GM21529 (cell line): Measurements from ENCODE around the gene HOXB5.
A peak's percentile ranks its signal among the peaks of the same experiment; 100 is the strongest.

Experiments used
- ATAC-seq: cut with Tn5 transposase; IDR thresholded peaks from one replicate; pipeline ENCODE4 v1.9.1; 2021; ENCODE audit not compliant: unreplicated experiment

The HOXB5 gene

GRCh38 chr17:48592057-48592514, 1.5 kb downstream of the HOXB5 start:
- no peak for ATAC-seq

- no peak for ATAC-seq
These were observed 2.1 kb downstream of the HOXB5 start for GRCh38 chr17:48591255-48592056.

GRCh38 chr17:48590607-48591161, 2.9 kb downstream of the HOXB5 start:
- ATAC-seq: no peak

GRCh38 chr17:48589831-48590606, 3.6 kb downstream of the HOXB5 start, which contains the start of gene HOXB3:
Gene HOXB3 (minus strand): TSS chr17:48590241. CDS start chr17:48552474, 37,767 bp downstream.
- ATAC-seq: no peak

DNA sequence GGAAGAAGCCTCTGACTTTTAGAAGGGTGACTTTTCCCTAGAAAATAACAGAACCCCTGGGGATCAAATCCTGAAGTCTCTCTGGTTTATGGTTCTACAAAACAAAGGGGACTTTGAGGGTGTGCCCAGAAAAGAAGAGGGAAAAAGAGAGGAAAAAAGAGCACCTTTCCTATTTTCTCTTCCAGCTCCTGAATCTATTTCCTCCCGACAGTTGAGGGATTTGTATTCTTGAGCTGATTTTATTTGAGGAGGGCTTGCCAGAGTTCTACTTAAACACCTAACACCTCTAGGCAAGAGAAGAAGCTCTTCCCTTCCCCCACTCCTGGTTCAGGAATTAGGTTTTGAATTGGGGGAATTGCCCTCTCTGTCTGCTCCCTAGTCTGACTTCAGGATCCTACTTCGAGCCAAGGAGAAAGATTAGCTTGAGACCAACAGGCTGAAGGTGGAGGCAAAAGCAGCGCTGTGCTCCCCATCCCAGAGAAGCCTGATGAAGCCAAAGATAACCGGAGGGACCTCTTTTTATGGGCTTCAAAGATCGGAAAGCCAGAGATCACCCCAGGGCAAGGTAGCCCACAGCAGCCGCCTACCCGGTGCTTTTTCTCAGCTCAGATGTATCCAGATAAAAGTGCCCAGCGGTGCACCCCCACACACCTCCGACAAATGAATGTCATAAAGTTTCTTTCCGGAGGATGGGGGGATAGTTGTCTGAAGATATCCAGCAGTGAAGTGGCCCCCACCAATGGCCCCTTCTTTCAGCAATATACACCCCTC, 4.3 kb downstream of the HOXB5 start:
- ATAC-seq: no peak

DNA sequence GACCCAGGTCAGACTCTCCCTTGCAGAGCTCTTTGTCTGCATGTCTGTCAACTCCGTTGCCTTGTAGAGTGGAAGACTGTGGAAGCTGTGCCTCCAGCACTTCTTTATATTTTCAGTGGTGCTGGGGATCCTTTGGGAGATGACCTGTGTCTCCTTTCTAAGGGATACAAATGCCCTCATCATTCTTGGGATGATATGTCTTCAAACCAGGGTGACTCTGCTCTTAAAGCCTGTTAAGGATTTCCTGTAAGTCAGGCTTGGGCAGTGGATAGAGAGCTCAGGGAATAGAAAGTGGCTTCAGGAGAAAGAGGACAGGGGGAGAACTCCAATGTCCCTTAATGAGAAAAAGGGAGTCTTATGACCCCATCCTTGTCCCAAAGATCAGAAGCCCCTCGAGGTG, 5.1 kb downstream of the HOXB5 start:
- ATAC-seq: no peak

DNA sequence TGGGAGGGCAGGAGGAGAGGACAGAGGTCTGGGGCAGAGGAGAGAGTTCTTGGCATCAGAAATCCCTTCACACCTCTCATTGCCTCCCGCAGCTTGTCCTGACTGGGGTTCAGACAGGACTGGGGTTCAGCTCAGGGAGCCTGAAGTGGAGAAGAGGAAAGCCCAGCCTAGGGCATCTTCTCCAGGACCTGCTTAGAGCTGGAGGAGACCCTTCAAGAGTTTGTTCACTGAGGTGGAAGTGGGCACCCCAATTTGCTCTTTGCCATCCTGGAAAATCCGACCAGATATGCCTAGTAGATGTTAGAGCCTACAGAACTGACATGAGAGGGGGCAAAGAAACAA, 5.5 kb downstream of the HOXB5 start:
- ATAC-seq: no peak

GRCh38 chr17:48587276-48588073, 6.1 kb downstream of the HOXB5 start:
- ATAC-seq: no peak

- no peak for ATAC-seq
These were observed 7.0 kb downstream of the HOXB5 start for GRCh38 chr17:48586355-48587258.

GRCh38 chr17:48584223-48584741, 9.3 kb downstream of the HOXB5 start:
- no peak for ATAC-seq

DNA sequence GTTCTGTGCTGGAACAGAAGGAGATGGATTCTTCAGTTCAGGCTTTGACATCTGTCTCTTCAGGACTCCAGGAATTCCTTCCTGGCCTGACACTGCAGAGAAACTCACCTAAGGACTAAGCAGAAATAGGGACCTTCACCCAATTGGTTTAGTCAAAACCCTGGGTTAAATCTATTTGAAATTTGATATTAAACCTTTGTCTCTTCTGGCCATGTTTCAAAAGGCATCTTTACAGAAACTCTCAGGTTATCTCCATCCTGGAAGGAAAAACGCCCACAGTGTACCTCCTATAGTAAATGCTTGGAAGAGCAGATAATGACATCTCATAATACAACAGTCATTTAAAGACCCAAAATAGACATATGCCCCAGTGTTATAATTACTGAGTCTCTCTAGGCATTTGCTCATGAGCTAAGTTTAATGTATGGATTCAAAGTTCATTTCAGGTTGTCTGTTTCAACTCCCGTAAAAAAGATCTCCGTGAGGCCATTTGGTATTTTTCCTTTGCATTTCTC, 9.8 kb downstream of the HOXB5 start:
- no peak for ATAC-seq

GRCh38 chr17:48582750-48583069, 10.9 kb downstream of the HOXB5 start:
- ATAC-seq: no peak

GRCh38 chr17:48579760-48580554, 13.6 kb downstream of the HOXB5 start:
- ATAC-seq: no peak

- ATAC-seq: no peak
These were observed 14.2 kb downstream of the HOXB5 start for GRCh38 chr17:48579471-48579759.

GRCh38 chr17:48578616-48579470, 14.7 kb downstream of the HOXB5 start:
- peak; percentile 21 for ATAC-seq

- ATAC-seq: peak; percentile 60
These were observed 15.5 kb downstream of the HOXB5 start, which contains the start of gene HOXB4 for GRCh38 chr17:48577946-48578615. Gene HOXB4 (minus strand): TSS chr17:48578350. CDS start chr17:48578319, 31 bp downstream.
